Esophagus muscularis mucosa (tissue), 3 donors: Measurements from ENCODE around the gene TMX2.

Source experiments
- CTCF ChIP-seq, 3 experiments: fragments of 200-600 bp in 2 of 3; fragments of 450-650 bp in 1 of 3; sonication (generic) in 2 of 3; IDR thresholded peaks; one replicate each; pipeline ENCODE4 v1.5.1; 2017 to 2019; ENCODE audit warnings: antibody characterized with exemption in 3 of 3, mild to moderate bottlenecking in 2 of 3, moderate library complexity in 1 of 3
- POLR2A ChIP-seq: fragments of 450-650 bp; IDR thresholded peaks from one replicate; pipeline ENCODE4 v1.6.1; 2017; ENCODE audit warnings: antibody characterized with exemption, moderate library complexity, mild to moderate bottlenecking, low read depth
- POLR2AphosphoS5 ChIP-seq, 2 donors: sonication (generic); formaldehyde crosslinking; IDR thresholded peaks; one replicate each; pipeline ENCODE4 v1.6.1; 2017; ENCODE audit warnings: antibody characterized with exemption in 2 of 2

GRCh38 chr11:57761301-57762234 lies 49.2 kb downstream of the TMX2 start, which contains the start of gene CTNND1:
- TF ChIP-seq POLR2A, result no peak
- no peak for TF ChIP-seq CTCF (IDR thresholded peaks at IDR 0.05)
- TF ChIP-seq POLR2AphosphoS5 (IDR thresholded peaks at IDR 0.05), result peak; percentile 89 to 95
